SJSA1 (cell line): ENCODE results near the gene LRRC30. TPM values are rescaled to one million over a fixed set of nuclear protein-coding genes. Genes with fewer than 3 reads are reported as not detected.

Experiments
- DNase-seq, 2 experiments: peaks; one replicate each; pipeline ENCODE4 v3.0.0-alpha.2; 2015 to 2020; ENCODE audit warnings: low spot score in 2 of 2, low read depth in 1 of 2
- H3K27ac ChIP-seq: fragments of 250-450 bp; sonication (Bioruptor Pico); 2 replicates; pipeline ENCODE4 v1.5.1; 2020; ENCODE audit warnings: mild to moderate bottlenecking, moderate library complexity
- H3K27me3 ChIP-seq: fragments of 250-450 bp; sonication (Bioruptor Pico); replicated peaks from 2 replicates; pipeline ENCODE4 v1.5.1; 2020; ENCODE audit warnings: mild to moderate bottlenecking, moderate library complexity
- H3K36me3 ChIP-seq: fragments of 250-450 bp; sonication (Bioruptor Pico); 2 replicates; pipeline ENCODE4 v1.5.1; 2020; ENCODE audit warnings: mild to moderate bottlenecking
- H3K4me1 ChIP-seq: fragments of 250-450 bp; sonication (Bioruptor Pico); replicated peaks from 2 replicates; pipeline ENCODE4 v1.6.1; 2021; ENCODE audit warnings: mild to moderate bottlenecking
- H3K4me3 ChIP-seq: fragments of 250-450 bp; sonication (Bioruptor Pico); 2 replicates; pipeline ENCODE4 v1.5.1; 2020; ENCODE audit warnings: mild to moderate bottlenecking
- H3K9me3 ChIP-seq: fragments of 250-450 bp; sonication (Bioruptor Pico); replicated peaks from 2 replicates; pipeline ENCODE4 v1.5.1; 2020; ENCODE audit warnings: mild to moderate bottlenecking
- total RNA-seq: library from RNA; depleted of rRNA; stranded (reverse); fragments of >200 nt; shearing (Covaris generic); gene quantifications from 2 replicates; pipeline ENCODE4 v1.2.3, GENCODE V29; 2014

Gene LRRC30
- total RNA-seq, 1 experiment from 2014 or later = not detected

DNA sequence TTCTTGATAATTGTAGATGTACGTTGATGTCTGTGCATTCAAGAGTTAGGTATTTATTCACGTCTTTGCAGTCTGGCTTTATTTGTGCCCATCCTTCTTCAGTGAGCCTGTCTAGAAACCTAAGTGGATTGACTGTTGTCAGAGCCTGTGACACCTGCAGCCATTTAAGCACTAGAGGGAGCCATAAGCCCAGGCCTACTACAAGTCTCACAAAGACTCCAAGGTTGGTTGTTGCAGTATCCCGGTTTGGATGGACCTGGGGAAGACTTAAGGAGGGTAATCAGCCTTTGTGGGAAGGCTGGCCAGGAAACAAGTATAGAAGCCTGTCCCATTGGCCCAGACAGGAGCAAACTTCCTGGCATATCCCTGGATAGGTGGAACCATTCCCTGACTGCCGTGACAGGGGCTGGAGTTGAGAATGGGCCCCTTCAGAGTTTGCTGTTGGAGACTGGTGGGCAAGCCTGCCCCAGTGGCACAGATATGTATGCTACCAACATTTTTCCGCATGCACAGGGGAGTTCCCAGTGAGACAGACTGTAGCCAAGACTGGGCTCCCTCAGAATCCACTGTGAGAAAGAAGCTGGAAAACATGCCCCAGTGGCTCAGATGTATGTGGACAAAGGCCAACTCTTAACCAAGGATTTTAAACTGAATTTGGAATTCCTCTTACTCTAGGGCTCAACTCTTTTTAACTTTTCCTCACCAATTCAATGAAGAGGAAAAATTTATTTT lies 9.3 kb upstream of the LRRC30 start:
- Histone ChIP-seq H3K9me3 (no peaks in the 10 kb centered on the region), H3K36me3 (no peaks in the 10 kb centered on the region), H3K27me3 (peaks cover 4% of the 10 kb centered on the region; the same call in 1 of the 2 replicates), H3K27ac (no peak overlapping the region), H3K4me3 (no peak overlapping the region), H3K4me1 (no peaks in the 10 kb centered on the region)
- DNase-seq = peak; percentile 37 to 55

DNA sequence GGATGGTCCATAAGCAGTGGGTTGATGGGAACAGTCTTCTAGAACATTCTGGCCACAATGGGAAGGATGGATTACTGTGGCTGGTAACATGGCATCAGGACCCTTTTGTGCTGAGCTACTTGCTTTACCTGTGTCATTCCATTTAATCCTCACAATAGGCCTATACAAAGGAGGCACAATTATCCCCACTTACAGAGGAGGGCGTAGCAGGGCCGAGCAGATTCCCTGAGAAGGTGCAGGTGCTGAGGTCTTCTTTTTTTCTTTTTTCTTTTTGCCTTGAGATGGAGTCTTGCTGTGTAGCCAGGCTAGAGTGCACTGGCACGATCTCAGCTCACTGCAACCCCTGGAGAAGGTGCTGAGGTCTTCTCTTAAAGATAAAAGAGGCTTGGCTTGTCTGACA lies 6.7 kb upstream of the LRRC30 start:
- H3K27ac ChIP-seq = no peak overlapping the region
- H3K27me3 ChIP-seq = peaks cover 4% of the 10 kb centered on the region; the same call in 1 of the 2 replicates
- DNase-seq = no peak
- H3K36me3 ChIP-seq = no peaks in the 10 kb centered on the region
- H3K9me3 ChIP-seq = no peaks in the 10 kb centered on the region
- H3K4me1 ChIP-seq = no peaks in the 10 kb centered on the region
- no peak overlapping the region for H3K4me3 ChIP-seq

DNA sequence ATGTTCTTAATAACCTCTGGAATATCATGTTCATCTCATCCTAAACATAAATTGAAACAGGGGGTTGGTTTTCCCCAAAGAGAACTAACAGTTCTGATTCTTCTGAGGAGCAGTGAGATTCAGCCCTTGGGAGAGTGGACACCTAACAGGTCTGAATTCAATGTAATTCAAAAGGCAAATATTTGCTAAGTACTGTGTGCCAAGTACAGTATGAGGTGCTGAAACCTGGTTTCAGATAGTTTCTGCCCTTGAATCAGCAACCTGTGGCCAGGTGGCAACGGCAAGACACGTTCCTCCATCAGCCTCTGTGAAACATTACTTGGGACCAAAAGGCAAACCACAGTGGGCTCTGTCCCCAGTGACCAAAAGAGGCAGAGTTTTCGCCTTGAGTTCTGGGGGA lies 1.3 kb downstream of the LRRC30 start:
- Histone ChIP-seq H3K27me3 (no peaks in the 10 kb centered on the region; the same call in none of the 2 replicates), H3K9me3 (no peaks in the 10 kb centered on the region), H3K4me1 (no peaks in the 10 kb centered on the region), H3K36me3 (no peaks in the 10 kb centered on the region), H3K27ac (no peak overlapping the region), H3K4me3 (no peak overlapping the region)
- DNase-seq = no peak

DNA sequence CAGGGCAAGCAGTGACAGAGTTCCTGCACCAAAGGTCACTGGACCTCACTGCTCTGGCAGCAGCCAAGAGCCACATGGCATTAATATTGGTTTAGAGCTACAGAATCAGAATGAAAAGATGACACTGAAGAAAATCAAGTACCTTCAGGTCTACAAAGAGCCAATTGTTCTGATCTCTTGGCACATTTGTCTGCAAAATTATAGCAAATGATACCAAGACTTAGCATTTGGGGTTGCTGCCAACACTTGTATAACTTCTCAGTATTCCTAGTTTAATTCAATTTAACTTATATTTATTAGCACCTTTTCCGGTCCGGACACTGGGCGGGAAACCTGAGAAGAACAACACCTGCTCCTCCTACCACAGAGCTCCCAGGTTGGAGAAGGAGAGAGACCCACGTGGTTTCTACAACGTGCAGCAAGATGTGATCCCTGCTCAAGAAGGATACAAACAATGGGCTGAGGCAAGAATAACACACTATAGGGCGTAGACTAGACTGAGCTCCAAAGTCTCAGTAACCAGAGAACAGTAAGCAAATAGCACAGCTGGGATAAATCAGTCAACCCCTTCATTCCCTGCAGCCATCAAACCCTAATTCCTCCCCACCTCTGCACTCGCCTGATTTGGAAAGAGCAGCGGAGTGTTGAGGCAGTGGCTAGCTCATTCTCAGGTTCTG lies 2.4 kb downstream of the LRRC30 start:
- no peak for DNase-seq
- H3K4me3 ChIP-seq = no peak overlapping the region
- H3K27ac ChIP-seq = no peak overlapping the region
- H3K9me3 ChIP-seq = no peaks in the 10 kb centered on the region
- no peaks in the 10 kb centered on the region for H3K36me3 ChIP-seq
- H3K27me3 ChIP-seq = no peaks in the 10 kb centered on the region; the same call in none of the 2 replicates
- H3K4me1 ChIP-seq = no peaks in the 10 kb centered on the region

DNA sequence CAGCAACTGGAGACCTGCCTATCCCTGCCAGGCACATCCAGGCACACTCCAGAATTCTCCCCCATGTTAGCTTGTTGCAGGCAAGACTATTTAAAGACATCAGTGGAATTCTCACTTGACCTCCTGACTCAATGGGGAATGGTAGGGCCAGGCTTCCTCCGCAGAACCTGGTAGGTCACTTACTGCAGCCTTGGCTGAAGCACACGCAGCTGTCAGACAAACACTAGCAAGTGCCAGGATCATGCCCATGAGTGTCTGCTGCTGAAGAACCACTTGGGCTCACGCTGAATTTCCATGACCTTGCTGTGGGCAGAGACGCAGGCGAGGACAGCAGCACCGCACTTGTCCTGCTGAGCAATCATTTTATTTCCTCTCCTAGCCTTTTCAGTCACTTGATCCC lies 3.2 kb downstream of the LRRC30 start:
- DNase-seq = no peak
- Histone ChIP-seq H3K4me3 (no peak overlapping the region), H3K4me1 (no peaks in the 10 kb centered on the region), H3K36me3 (no peaks in the 10 kb centered on the region), H3K27ac (no peak overlapping the region), H3K9me3 (no peaks in the 10 kb centered on the region), H3K27me3 (no peaks in the 10 kb centered on the region; the same call in none of the 2 replicates)

DNA sequence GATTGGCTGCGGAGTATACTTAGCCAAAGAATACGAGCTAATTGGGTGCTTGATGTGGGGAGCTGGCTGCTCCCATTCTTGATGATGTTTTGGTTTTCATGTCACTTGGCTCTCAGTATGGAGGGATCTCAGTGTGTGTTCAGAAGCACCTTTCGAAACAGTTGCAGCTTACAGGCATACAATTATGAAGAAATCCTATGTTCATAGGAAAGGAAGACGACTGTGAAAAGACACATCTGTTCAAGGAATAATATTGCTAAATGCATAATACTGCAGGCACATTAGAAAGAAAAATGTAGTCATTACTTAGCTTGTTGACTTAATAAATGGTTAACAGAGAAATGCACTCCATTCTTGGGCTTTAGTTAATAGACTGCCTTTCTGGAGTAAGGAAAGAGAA lies 4.1 kb downstream of the LRRC30 start:
- no peaks in the 10 kb centered on the region for H3K4me1 ChIP-seq
- no peaks in the 10 kb centered on the region for H3K9me3 ChIP-seq
- no peaks in the 10 kb centered on the region; the same call in none of the 2 replicates for H3K27me3 ChIP-seq
- no peak overlapping the region for H3K27ac ChIP-seq
- H3K36me3 ChIP-seq = no peaks in the 10 kb centered on the region
- H3K4me3 ChIP-seq = no peak overlapping the region
- no peak for DNase-seq

DNA sequence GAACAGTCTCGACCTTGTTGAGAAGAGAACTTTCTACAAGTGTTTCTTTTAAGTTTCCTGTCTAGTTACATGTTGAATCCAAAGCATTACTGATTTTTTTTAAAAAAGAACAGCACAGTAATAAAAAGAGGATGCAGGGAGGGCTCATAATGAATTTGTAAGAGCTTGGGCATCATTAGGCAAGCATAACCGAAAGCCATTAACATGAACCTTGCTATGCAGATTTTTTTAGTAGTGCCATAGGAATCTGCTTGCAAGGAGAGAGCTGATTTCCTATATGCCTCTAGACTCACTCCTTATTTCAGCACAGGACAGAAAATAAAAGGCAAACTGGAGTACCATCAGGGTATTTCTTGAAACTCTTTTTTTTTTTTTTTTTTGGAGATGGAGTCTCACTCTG lies 5.2 kb downstream of the LRRC30 start:
- H3K27me3 ChIP-seq = no peaks in the 10 kb centered on the region; the same call in none of the 2 replicates
- no peaks in the 10 kb centered on the region for H3K4me1 ChIP-seq
- no peak overlapping the region for H3K27ac ChIP-seq
- H3K36me3 ChIP-seq = no peaks in the 10 kb centered on the region
- no peaks in the 10 kb centered on the region for H3K9me3 ChIP-seq
- DNase-seq = no peak
- no peak overlapping the region for H3K4me3 ChIP-seq

DNA sequence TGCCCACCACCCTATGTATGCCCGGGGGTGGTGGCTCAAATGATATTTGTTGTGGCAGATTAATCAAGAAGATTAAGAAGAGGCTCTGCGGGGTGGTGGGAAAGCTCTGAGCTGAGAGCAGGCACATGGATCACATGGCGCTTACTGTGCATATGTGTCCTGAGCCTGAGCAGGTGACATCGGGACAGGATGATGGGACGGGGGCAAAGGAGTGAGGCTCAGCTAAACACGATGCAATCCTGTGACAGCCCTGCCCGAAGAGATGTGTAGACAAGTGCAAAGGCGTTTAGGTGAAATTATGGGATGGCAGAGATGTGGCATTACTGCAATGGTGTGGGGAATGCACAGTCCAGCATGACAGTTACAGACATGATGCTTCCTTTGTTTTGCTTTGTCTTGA lies 6.0 kb downstream of the LRRC30 start:
- no peaks in the 10 kb centered on the region for H3K36me3 ChIP-seq
- DNase-seq = no peak
- no peaks in the 10 kb centered on the region for H3K4me1 ChIP-seq
- H3K9me3 ChIP-seq = no peaks in the 10 kb centered on the region
- H3K4me3 ChIP-seq = no peak overlapping the region
- H3K27me3 ChIP-seq = no peaks in the 10 kb centered on the region; the same call in none of the 2 replicates
- H3K27ac ChIP-seq = no peak overlapping the region

DNA sequence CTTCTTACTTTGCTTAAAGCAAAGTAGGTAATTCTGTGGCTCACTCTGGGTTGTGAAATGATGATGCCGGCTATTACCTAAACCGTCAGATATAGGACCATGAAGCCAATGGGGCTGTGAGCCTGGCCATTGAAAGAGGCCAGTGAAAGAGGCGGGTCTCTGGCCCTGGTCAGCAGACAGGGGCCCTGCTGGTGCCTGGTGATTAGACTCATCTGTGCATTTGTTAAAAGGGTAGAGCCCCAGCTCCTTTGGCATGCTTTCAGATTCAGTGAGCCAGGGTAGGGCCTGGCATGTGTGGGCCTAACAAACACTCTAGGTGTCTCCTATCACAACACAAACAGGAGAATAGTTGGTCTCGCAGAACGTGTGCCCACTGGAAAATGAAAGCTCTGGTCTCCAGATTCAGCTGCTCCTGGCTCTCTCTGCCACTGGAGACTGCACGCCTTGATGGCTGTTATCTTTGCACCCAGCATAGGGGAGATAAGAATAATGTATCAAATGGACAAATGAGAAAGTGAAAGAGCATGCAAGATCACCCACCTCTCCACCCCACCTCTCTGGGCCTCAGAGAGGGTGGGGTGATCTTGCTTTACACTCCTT lies 6.9 kb downstream of the LRRC30 start:
- no peak for DNase-seq
- Histone ChIP-seq H3K4me3 (no peak overlapping the region), H3K4me1 (no peaks in the 10 kb centered on the region), H3K27me3 (no peaks in the 10 kb centered on the region; the same call in none of the 2 replicates), H3K36me3 (no peaks in the 10 kb centered on the region), H3K9me3 (no peaks in the 10 kb centered on the region), H3K27ac (no peak overlapping the region)

DNA sequence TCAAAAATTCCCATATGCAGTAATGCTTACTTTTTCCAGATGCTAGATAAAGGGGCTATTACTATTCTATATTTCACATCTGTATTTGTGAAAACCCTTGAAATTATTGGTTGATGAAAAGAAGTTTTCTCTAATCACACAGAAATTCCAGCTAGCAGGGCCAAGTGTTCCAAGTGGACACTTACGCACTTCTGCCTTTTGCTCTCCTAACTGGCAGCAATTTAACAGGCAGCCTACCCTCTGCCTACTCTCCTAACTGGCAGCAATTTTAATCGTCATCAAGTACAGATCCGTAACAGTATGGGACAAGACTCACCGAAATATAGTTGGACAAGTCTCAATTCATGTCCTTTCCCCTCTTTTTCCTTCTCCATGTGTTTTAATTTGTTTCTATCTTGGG lies 12.0 kb downstream of the LRRC30 start:
- DNase-seq = no peak
- H3K4me3 ChIP-seq = no peak overlapping the region
- H3K4me1 ChIP-seq = no peaks in the 10 kb centered on the region
- H3K36me3 ChIP-seq = no peaks in the 10 kb centered on the region
- no peaks in the 10 kb centered on the region for H3K9me3 ChIP-seq
- H3K27me3 ChIP-seq = peaks cover 5% of the 10 kb centered on the region
- no peak overlapping the region for H3K27ac ChIP-seq

DNA sequence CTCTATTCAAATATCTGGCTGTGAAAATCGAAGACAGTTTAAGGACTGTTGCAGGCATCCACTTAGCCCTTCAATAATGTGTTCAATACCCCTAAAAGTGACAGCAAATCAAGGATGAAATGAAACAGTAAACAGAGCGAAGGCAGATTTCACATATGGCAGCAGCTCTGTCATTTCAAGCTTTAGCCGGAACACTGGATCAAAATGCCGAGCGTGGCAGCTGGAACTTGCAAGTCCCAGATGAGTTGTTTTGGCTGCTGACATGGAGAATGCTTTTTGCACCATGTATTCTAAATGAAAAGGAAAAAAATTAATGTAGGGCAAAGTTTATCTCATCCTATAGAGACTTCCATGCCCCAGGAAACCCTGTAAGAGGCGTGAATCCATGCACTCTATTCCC lies 18.0 kb downstream of the LRRC30 start:
- H3K27me3 ChIP-seq = peaks cover 8% of the 10 kb centered on the region; the same call in 1 of the 2 replicates
- no peaks in the 10 kb centered on the region for H3K4me1 ChIP-seq
- H3K36me3 ChIP-seq = no peaks in the 10 kb centered on the region
- no peak for DNase-seq
- no peak overlapping the region for H3K4me3 ChIP-seq
- H3K9me3 ChIP-seq = no peaks in the 10 kb centered on the region
- H3K27ac ChIP-seq = no peak overlapping the region

DNA sequence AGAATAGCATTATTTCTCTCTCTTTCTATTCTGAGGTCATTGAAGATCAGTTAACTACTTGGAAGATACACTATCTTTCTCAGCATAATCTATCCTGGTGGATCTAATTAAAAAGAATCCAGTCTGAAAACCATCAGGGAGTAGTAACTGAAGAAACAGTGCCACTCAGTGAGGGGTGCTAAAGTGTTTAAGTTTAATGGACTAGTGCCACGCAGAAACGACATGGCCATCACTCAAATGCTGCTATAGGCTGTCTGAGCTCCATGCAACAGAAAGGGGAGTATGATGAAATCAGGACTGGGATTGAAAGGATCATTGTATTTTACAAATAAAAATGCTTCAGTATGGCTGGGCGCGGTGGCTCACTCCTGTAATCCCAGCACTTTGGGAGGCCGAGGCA lies 23.3 kb downstream of the LRRC30 start:
- H3K4me3 ChIP-seq = no peak overlapping the region

DNA sequence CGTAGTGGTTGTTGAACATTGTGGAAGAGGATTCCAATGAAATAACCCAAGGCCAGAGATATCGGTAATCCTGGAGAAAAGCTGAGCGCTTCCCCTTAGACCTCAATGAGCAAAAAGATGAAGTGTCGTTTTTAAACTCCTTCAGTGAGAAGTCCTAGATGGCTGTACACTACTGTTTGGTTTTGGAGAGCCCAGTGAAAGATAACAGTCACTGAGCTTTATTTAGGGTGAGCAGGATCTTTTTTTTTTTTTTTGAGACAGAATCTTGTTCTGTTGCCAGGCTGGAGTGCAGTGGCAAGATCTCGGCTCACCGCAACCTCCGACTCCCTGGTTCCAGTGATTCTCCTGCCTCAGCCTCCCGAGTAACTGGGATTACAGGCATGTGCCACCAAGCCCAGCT lies 24.2 kb downstream of the LRRC30 start:
- no peak overlapping the region for H3K4me3 ChIP-seq
- H3K4me1 ChIP-seq = no peaks in the 10 kb centered on the region
- no peaks in the 10 kb centered on the region for H3K36me3 ChIP-seq
- H3K27me3 ChIP-seq = peaks cover 11% of the 10 kb centered on the region
- H3K27ac ChIP-seq = no peak overlapping the region
- H3K9me3 ChIP-seq = no peaks in the 10 kb centered on the region
- no peak for DNase-seq

More for the DNA sequence above, 23.3 kb downstream of the LRRC30 start:
- DNase-seq = no peak
- no peaks in the 10 kb centered on the region for H3K36me3 ChIP-seq
- peaks cover 11% of the 10 kb centered on the region for H3K27me3 ChIP-seq
- no peaks in the 10 kb centered on the region for H3K4me1 ChIP-seq
- no peaks in the 10 kb centered on the region for H3K9me3 ChIP-seq
- H3K27ac ChIP-seq = no peak overlapping the region

DNA sequence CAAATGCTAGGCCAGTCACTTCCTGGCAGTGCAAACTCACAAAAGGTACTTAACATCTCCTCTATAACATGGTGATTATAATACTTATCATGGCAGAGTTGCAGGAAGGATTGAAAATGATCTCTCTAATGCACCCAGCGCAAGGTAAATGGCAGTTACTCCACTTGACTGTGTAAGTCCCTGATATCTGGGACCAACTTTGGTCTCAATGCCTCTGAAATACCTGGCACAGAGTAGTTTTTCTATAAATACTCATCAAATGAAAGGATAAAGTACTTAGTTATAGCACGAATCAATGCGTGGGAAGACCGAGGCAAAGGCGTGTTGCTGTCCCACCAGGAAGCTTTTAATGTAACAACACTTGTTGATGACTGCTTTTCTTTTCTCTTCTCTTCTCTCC lies 24.8 kb downstream of the LRRC30 start:
- Histone ChIP-seq H3K36me3 (no peaks in the 10 kb centered on the region), H3K27ac (no peak overlapping the region), H3K4me3 (no peak overlapping the region), H3K27me3 (peaks cover 11% of the 10 kb centered on the region), H3K9me3 (no peaks in the 10 kb centered on the region), H3K4me1 (no peaks in the 10 kb centered on the region)
- DNase-seq = no peak
